ENCODE data around the gene CAMK1. TPM values are rescaled to one million over a fixed set of nuclear protein-coding genes. Genes with fewer than 3 reads are reported as not detected.

CAMK1 gene
- 9.7 TPM for total RNA-seq (2021; ENCODE audit: unreplicated experiment)
- 21.1 TPM for polyA plus RNA-seq (2012; ENCODE audit: insufficient read length)
- Bru-seq, nascent RNA, result percentile 40 among the genes with signal in this experiment
- BruChase-seq, experiment 1, labeled RNA remaining after a 2-hour chase, result percentile 41 among the genes with signal in this experiment
- percentile 44 among the genes with signal in this experiment for BruChase-seq, experiment 2, labeled RNA remaining after a 6-hour chase
- long read RNA-seq, transcript CAMK1-201 (12 exons, 1,488 nt), result major isoform, 9 of 21 reads
- long read RNA-seq, partial matches to known transcripts, result 3 of 21 reads
- long read RNA-seq, other reads (novel, unspliced or antisense), result 9 of 21 reads

- in situ Hi-C loops (cut with HindIII; ENCODE audit: low pct_unique_long_range_greater_than_20kb, low sequenced_read_pairs), result no loop called here
Observed at GRCh38 chr3:9769426-9770275, at the start of gene CAMK1. Gene CAMK1 (minus strand): TSS chr3:9769947. CDS start chr3:9767749, 2,198 bp downstream.

More at GRCh38 chr3:9769426-9770275, at the start of gene CAMK1:
- ChIA-PET CTCF (no interaction called here), POLR2A (interaction anchor here (0.6 kb wide), 1 partner anchor 15 kb away, joined by 3 read pairs; no protein-coding TSS in a partner anchor)
- 0 out of 2 replicates have a peak, but pooled peaks cover 3% of the 10 kb centered on the region for H3K4me1 ChIP-seq (ENCODE audit: control insufficient read depth, insufficient read depth, low read length)
- no peaks in the 10 kb centered on the region for H3K9me3 ChIP-seq (ENCODE audit: control insufficient read depth, insufficient read depth, low read depth, low read length)
- no peaks in the 10 kb centered on the region for H3K27me3 ChIP-seq (ENCODE audit: control insufficient read depth, insufficient read depth, low read length)
- BruUV-seq (replicated peaks), result no TSS peak
- ATAC-seq (peak; percentile 91), DNase-seq (ENCODE audit: low read depth, low spot score) (no peak)
- TF ChIP-seq TCF7L2 (IDR thresholded peaks at IDR 0.05; ENCODE audit: low read depth, low read length) (no peak), REST (IDR thresholded peaks at IDR 0.05; ENCODE audit: insufficient read depth in 1 of 2, low read depth in 2 of 2, low read length in 1 of 2) (no peak), CTCF (IDR thresholded peaks at IDR 0.05) (no peak), POLR2AphosphoS5 (IDR thresholded peaks at IDR 0.05; ENCODE audit: low read depth, low read length) (0 out of 2 replicates have a peak, but pooled peaks have one; percentile 15), SIN3A (IDR thresholded peaks at IDR 0.05; ENCODE audit: borderline replicate concordance, insufficient read depth, low read depth, low read length) (no peak)
- H3K4me3 ChIP-seq (ENCODE audit: low read depth in 2 of 2, low read length in 2 of 2), result peak within 1 kb of the TSS; percentile 50 to 54
- no peaks in the 10 kb centered on the region for H3K36me3 ChIP-seq (ENCODE audit: control insufficient read depth, insufficient read depth, low read length)
- intact Hi-C loops (cut with micrococcal nuclease; ENCODE audit: unreplicated experiment), result no loop called here
- peak within 1 kb of the TSS; percentile 48; the same call in 1 of the 2 replicates for H3K27ac ChIP-seq (ENCODE audit: low read length)

Measured in Panc1 (cell line).